Neural cell (in vitro differentiated cells): ENCODE measurements around the gene SLAIN1.
"Not testable (repeated sequence)": the region's sequence is repeated elsewhere in the genome, so short reads cannot be mapped to it uniquely, and the experiment has no call there.

Source experiments
- CTCF ChIP-seq: fragments of 450-650 bp; IDR thresholded peaks from 2 replicates; pipeline ENCODE4 v1.5.1; 2014; ENCODE audit warnings: antibody characterized with exemption, mild to moderate bottlenecking, moderate library complexity; ENCODE audit not compliant: poor library complexity, severe bottlenecking
- EP300 ChIP-seq: fragments of 450-650 bp; conservative IDR thresholded peaks from 2 replicates; pipeline ENCODE4 v1.6.1; 2014; ENCODE audit warnings: antibody characterized with exemption, mild to moderate bottlenecking, moderate library complexity; ENCODE audit not compliant: poor library complexity, severe bottlenecking
- EZH2 ChIP-seq: fragments of 200-600, 300-800 bp; shearing (Covaris generic), sonication (generic); IDR thresholded peaks from 2 replicates; pipeline ENCODE4 v1.6.1; 2014; ENCODE audit warnings: antibody characterized with exemption, low read length, borderline replicate concordance, mild to moderate bottlenecking; ENCODE audit not compliant: insufficient read depth, poor library complexity, severe bottlenecking
- MXI1 ChIP-seq: fragments of 450-650 bp; conservative IDR thresholded peaks from 2 replicates; pipeline ENCODE4 v1.6.1; 2014; ENCODE audit warnings: antibody characterized with exemption, mild to moderate bottlenecking; ENCODE audit not compliant: poor library complexity, severe bottlenecking
- POLR2AphosphoS5 ChIP-seq: IDR thresholded peaks from 2 replicates; pipeline ENCODE4 v1.6.1; 2012
- RAD21 ChIP-seq: fragments of 450-650 bp; conservative IDR thresholded peaks from 2 replicates; pipeline ENCODE4 v1.6.1; 2014; ENCODE audit warnings: antibody characterized with exemption, mild to moderate bottlenecking, moderate library complexity
- SMC3 ChIP-seq: fragments of 450-650 bp; conservative IDR thresholded peaks from 2 replicates; pipeline ENCODE4 v1.6.1; 2014; ENCODE audit warnings: antibody characterized with exemption, mild to moderate bottlenecking, moderate library complexity; ENCODE audit not compliant: poor library complexity
- TAF1 ChIP-seq: IDR thresholded peaks from 2 replicates; pipeline ENCODE4 v1.6.1; 2012; ENCODE audit warnings: low read depth
- TF ChIP-seq, protein P1 (sequence below): IDR thresholded peaks from 2 replicates; pipeline ENCODE4 v1.6.1; 2012; ENCODE audit warnings: borderline replicate concordance

- not testable (repeated sequence) for TF ChIP-seq CTCF, RAD21, MXI1, EZH2, POLR2AphosphoS5, TAF1, SMC3, EP300
- TF ChIP-seq, protein P1, sequence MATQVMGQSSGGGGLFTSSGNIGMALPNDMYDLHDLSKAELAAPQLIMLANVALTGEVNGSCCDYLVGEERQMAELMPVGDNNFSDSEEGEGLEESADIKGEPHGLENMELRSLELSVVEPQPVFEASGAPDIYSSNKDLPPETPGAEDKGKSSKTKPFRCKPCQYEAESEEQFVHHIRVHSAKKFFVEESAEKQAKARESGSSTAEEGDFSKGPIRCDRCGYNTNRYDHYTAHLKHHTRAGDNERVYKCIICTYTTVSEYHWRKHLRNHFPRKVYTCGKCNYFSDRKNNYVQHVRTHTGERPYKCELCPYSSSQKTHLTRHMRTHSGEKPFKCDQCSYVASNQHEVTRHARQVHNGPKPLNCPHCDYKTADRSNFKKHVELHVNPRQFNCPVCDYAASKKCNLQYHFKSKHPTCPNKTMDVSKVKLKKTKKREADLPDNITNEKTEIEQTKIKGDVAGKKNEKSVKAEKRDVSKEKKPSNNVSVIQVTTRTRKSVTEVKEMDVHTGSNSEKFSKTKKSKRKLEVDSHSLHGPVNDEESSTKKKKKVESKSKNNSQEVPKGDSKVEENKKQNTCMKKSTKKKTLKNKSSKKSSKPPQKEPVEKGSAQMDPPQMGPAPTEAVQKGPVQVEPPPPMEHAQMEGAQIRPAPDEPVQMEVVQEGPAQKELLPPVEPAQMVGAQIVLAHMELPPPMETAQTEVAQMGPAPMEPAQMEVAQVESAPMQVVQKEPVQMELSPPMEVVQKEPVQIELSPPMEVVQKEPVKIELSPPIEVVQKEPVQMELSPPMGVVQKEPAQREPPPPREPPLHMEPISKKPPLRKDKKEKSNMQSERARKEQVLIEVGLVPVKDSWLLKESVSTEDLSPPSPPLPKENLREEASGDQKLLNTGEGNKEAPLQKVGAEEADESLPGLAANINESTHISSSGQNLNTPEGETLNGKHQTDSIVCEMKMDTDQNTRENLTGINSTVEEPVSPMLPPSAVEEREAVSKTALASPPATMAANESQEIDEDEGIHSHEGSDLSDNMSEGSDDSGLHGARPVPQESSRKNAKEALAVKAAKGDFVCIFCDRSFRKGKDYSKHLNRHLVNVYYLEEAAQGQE = not testable (repeated sequence)
Measured at GRCh38 chr13:77662831-77663230, 34.7 kb upstream of the SLAIN1 start.
